ENCODE measurements around the gene MTURN.

DNA sequence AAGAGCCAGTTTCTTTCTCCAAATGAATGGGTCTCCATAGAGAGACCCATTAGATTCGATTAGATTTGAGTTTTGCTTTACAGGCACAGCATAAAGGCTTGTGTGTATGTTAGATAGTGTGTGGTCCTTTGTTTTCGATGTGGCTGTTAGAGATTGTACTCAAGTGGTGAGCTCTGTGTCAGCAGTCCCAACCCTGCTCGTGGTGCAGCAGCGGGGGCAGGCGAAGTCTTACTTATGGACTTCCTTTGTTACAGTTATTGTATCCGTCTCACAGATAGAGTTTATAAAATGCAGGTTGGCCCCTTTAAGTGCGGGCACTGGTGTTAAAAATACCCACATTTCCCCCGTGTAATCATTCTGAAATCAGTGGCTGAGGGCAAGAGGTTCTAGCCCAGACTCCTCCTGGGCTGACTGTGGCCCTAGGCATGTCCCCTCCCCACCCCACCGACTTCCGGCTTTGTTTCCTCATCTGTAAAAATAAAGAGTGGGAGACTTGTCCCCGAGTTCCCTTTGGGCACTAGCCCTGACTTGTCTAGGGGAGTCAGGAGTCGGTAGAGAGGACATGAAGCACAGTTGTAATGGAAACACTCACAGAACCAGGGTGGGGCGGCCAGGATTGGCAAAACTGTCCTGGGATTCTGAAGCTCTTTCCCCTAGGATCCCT lies 28.6 kb downstream of the MTURN start:
- TF ChIP-seq, protein P1, sequence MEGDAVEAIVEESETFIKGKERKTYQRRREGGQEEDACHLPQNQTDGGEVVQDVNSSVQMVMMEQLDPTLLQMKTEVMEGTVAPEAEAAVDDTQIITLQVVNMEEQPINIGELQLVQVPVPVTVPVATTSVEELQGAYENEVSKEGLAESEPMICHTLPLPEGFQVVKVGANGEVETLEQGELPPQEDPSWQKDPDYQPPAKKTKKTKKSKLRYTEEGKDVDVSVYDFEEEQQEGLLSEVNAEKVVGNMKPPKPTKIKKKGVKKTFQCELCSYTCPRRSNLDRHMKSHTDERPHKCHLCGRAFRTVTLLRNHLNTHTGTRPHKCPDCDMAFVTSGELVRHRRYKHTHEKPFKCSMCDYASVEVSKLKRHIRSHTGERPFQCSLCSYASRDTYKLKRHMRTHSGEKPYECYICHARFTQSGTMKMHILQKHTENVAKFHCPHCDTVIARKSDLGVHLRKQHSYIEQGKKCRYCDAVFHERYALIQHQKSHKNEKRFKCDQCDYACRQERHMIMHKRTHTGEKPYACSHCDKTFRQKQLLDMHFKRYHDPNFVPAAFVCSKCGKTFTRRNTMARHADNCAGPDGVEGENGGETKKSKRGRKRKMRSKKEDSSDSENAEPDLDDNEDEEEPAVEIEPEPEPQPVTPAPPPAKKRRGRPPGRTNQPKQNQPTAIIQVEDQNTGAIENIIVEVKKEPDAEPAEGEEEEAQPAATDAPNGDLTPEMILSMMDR (IDR thresholded peaks at IDR 0.05), result no peak
- TF ChIP-seq EZH2 (IDR thresholded peaks at IDR 0.05) (no peak), EZH2phosphoT487 (IDR thresholded peaks at IDR 0.05) (no peak)

All from neural progenitor cell (in vitro differentiated cells).